Neuronal stem cell (in vitro differentiated cells): ENCODE results near the gene METTL16.
A peak's percentile ranks its signal among the peaks of the same experiment; 100 is the strongest.

Source experiments
- DNase-seq: peaks from one replicate; pipeline ENCODE4 v3.0.0-alpha.2; 2013; ENCODE audit warnings: low spot score
- H2AFZ ChIP-seq: one replicate; pipeline ENCODE4 v1.6.1; 2013; ENCODE audit warnings: mild to moderate bottlenecking, low read length, inconsistent platforms
- H2AK5ac ChIP-seq: 2 replicates; pipeline ENCODE4 v1.6.1; 2013; ENCODE audit warnings: low read depth, mild to moderate bottlenecking, inconsistent platforms, low read length, moderate library complexity, mixed read lengths
- H2BK120ac ChIP-seq: 2 replicates; pipeline ENCODE4 v1.6.1; 2013; ENCODE audit warnings: low read depth, mild to moderate bottlenecking, inconsistent platforms, low read length, moderate library complexity, mixed read lengths
- H2BK12ac ChIP-seq: one replicate; pipeline ENCODE4 v1.6.1; 2013; ENCODE audit warnings: low read length, inconsistent platforms
- H2BK15ac ChIP-seq: 2 replicates; pipeline ENCODE4 v1.6.1; 2013; ENCODE audit warnings: mild to moderate bottlenecking, low read length, inconsistent platforms, mixed read lengths
- H2BK5ac ChIP-seq: one replicate; pipeline ENCODE4 v1.6.1; 2013; ENCODE audit warnings: inconsistent platforms, mild to moderate bottlenecking, low read length, moderate library complexity
- H3K14ac ChIP-seq: one replicate; pipeline ENCODE4 v1.6.1; 2013; ENCODE audit warnings: low read length, inconsistent platforms
- H3K18ac ChIP-seq: 2 replicates; pipeline ENCODE4 v1.6.1; 2013; ENCODE audit warnings: low read length, inconsistent platforms
- H3K23ac ChIP-seq: 2 replicates; pipeline ENCODE4 v1.6.1; 2013; ENCODE audit warnings: low read depth, mild to moderate bottlenecking, mixed read lengths, low read length, inconsistent platforms; ENCODE audit not compliant: poor library complexity
- H3K27ac ChIP-seq: replicated peaks from 3 replicates; pipeline ENCODE4 v1.5.1; 2013; ENCODE audit warnings: low read length, inconsistent platforms
- H3K27me3 ChIP-seq, 3 experiments: 2 replicates each; pipeline ENCODE4 v1.6.1; 2013; ENCODE audit warnings: low read length in 3 of 3, mild to moderate bottlenecking in 2 of 3, inconsistent platforms in 1 of 3, low read depth in 1 of 3, mixed read lengths in 1 of 3, moderate library complexity in 1 of 3; ENCODE audit not compliant: control insufficient read depth in 3 of 3, insufficient read depth in 3 of 3
- H3K36me3 ChIP-seq, 2 donors: replicated peaks in 1 of 2; 2 replicates each; pipeline ENCODE4 v1.6.1; 2013; ENCODE audit warnings: low read length in 2 of 2; ENCODE audit not compliant: control insufficient read depth in 2 of 2, insufficient read depth in 2 of 2
- H3K4ac ChIP-seq: 2 replicates; pipeline ENCODE4 v1.6.1; 2013; ENCODE audit warnings: inconsistent platforms, mild to moderate bottlenecking, low read length, moderate library complexity
- H3K4me1 ChIP-seq, 2 donors: 1 replicate in 1 of 2; 2 replicates in 1 of 2; pipeline ENCODE4 v1.6.1; 2013; ENCODE audit warnings: low read length in 2 of 2, low read depth in 1 of 2; ENCODE audit not compliant: control insufficient read depth in 2 of 2, insufficient read depth in 1 of 2
- H3K4me2 ChIP-seq: one replicate; pipeline ENCODE4 v1.6.1; 2013; ENCODE audit warnings: mild to moderate bottlenecking, low read length, inconsistent platforms; ENCODE audit not compliant: insufficient read depth, poor library complexity, severe bottlenecking
- H3K4me3 ChIP-seq, 2 donors: 2 replicates each; pipeline ENCODE4 v1.5.1; 2013; ENCODE audit warnings: low read length in 2 of 2, mild to moderate bottlenecking in 2 of 2, inconsistent platforms in 1 of 2, moderate library complexity in 1 of 2
- H3K79me1 ChIP-seq: one replicate; pipeline ENCODE4 v1.6.1; 2013; ENCODE audit warnings: low read depth, mild to moderate bottlenecking, inconsistent platforms, low read length, moderate library complexity
- H3K9ac ChIP-seq: one replicate; pipeline ENCODE4 v1.6.1; 2013; ENCODE audit warnings: mild to moderate bottlenecking, low read depth, low read length, inconsistent platforms; ENCODE audit not compliant: poor library complexity
- H3K9me3 ChIP-seq, 2 donors: replicated peaks in 1 of 2; 2 replicates each; pipeline versions ENCODE3 to v1.6.1; 2013; ENCODE audit warnings: low read length in 2 of 2, mild to moderate bottlenecking in 2 of 2, inconsistent platforms in 1 of 2, low read depth in 1 of 2, mixed read lengths in 1 of 2, moderate library complexity in 1 of 2; ENCODE audit not compliant: control insufficient read depth in 2 of 2, insufficient read depth in 1 of 2
- H4K8ac ChIP-seq: one replicate; pipeline ENCODE4 v1.6.1; 2013; ENCODE audit warnings: low read depth, mild to moderate bottlenecking, inconsistent platforms, low read length, moderate library complexity
- H4K91ac ChIP-seq: one replicate; pipeline ENCODE4 v1.6.1; 2013; ENCODE audit warnings: low read length, low read depth, mild to moderate bottlenecking, inconsistent platforms; ENCODE audit not compliant: poor library complexity
- WGBS, 2 donors: extraction: QIAGEN DNeasy Blood & Tissue Kit; methylation state at CpG; one replicate each; pipeline ENCODE4 v1.1.7; 2013; ENCODE audit warnings: missing lambda C conversion rate in 2 of 2, mixed read lengths in 1 of 2; ENCODE audit not compliant: insufficient read length in 2 of 2, insufficient replicate concordance in 1 of 2; ENCODE audit errors: extremely low coverage in 2 of 2; 5-methylcytosine and 5-hydroxymethylcytosine counted together

METTL16 gene

GRCh38 chr17:2380226-2380922 is 131.3 kb downstream of the METTL16 start:
- H3K36me3 ChIP-seq: peaks cover 37 to 66% of the 10 kb centered on the region in 2 donors
- H2AK5ac ChIP-seq: no peak overlapping the region
- H2BK15ac ChIP-seq: no peak overlapping the region
- no peak overlapping the region for H3K4me3 ChIP-seq
- H4K91ac ChIP-seq: no peak overlapping the region
- peaks cover 0 to 1% of the 10 kb centered on the region in 2 donors for H3K9me3 ChIP-seq
- H3K18ac ChIP-seq: peak overlapping the region; percentile 31
- no peak overlapping the region for H3K27ac ChIP-seq
- no CpG with 5 or more reads among the region's 16 CpGs for WGBS, 2 donors
- no peak overlapping the region for H2AFZ ChIP-seq
- peaks cover 16 to 21% of the 10 kb centered on the region in 2 donors for H3K4me1 ChIP-seq
- no peak for DNase-seq
- no peak overlapping the region for H3K4me2 ChIP-seq
- H2BK5ac ChIP-seq: peak overlapping the region; percentile 11
- H3K23ac ChIP-seq: no peak overlapping the region
- no peak overlapping the region for H3K4ac ChIP-seq
- H3K79me1 ChIP-seq: peaks cover 4% of the 10 kb centered on the region
- H3K27me3 ChIP-seq: no peaks in the 10 kb centered on the region
- H2BK120ac ChIP-seq: no peak overlapping the region
- H4K8ac ChIP-seq: no peak overlapping the region
- H3K9ac ChIP-seq: no peak overlapping the region
- H3K14ac ChIP-seq: no peak overlapping the region
- H2BK12ac ChIP-seq: no peak overlapping the region

- no peak overlapping the region for H2AK5ac ChIP-seq
- H3K4me3 ChIP-seq: no peak overlapping the region
- H2BK5ac ChIP-seq: no peak overlapping the region
- DNase-seq: no peak
- peaks cover 37 to 73% of the 10 kb centered on the region in 2 donors for H3K36me3 ChIP-seq
- H3K14ac ChIP-seq: no peak overlapping the region
- no peak overlapping the region for H3K4ac ChIP-seq
- peak overlapping the region; percentile 75 for H3K9ac ChIP-seq
- no peak overlapping the region for H2BK12ac ChIP-seq
- H3K79me1 ChIP-seq: peaks cover 4% of the 10 kb centered on the region
- H3K4me1 ChIP-seq: peaks cover 10 to 15% of the 10 kb centered on the region in 2 donors
- H4K8ac ChIP-seq: no peak overlapping the region
- H3K9me3 ChIP-seq: peaks cover 0 to 1% of the 10 kb centered on the region in 2 donors
- no peak overlapping the region for H3K27ac ChIP-seq
- no peak overlapping the region for H2BK120ac ChIP-seq
- no peaks in the 10 kb centered on the region for H3K27me3 ChIP-seq
- H3K4me2 ChIP-seq: no peak overlapping the region
- no peak overlapping the region for H4K91ac ChIP-seq
- no peak overlapping the region for H3K18ac ChIP-seq
- no CpG with 5 or more reads among the region's 25 CpGs for WGBS, 2 donors
- no peak overlapping the region for H2AFZ ChIP-seq
- H2BK15ac ChIP-seq: no peak overlapping the region
- no peak overlapping the region for H3K23ac ChIP-seq
Observed at GRCh38 chr17:2379489-2380225, 132.0 kb downstream of the METTL16 start.

- Histone ChIP-seq H3K27me3 (no peaks in the 10 kb centered on the region), H3K9ac (no peak overlapping the region), H3K27ac (no peak overlapping the region), H3K18ac (peak overlapping the region; percentile 51), H2AK5ac (no peak overlapping the region), H3K36me3 (peaks cover 37 to 81% of the 10 kb centered on the region in 2 donors), H2BK120ac (no peak overlapping the region), H3K4me2 (no peak overlapping the region), H4K8ac (no peak overlapping the region), H3K4me3 (no peak overlapping the region), H3K4me1 (peaks cover 5 to 9% of the 10 kb centered on the region in 2 donors), H4K91ac (peak overlapping the region; percentile 25), H2BK5ac (no peak overlapping the region), H3K9me3 (peaks cover 0 to 1% of the 10 kb centered on the region in 2 donors), H3K79me1 (no peaks in the 10 kb centered on the region), H3K4ac (no peak overlapping the region), H2BK15ac (no peak overlapping the region), H2BK12ac (no peak overlapping the region), H3K14ac (no peak overlapping the region), H2AFZ (no peak overlapping the region), H3K23ac (no peak overlapping the region)
- DNase-seq: no peak
- no CpG with 5 or more reads among the region's 11 CpGs for WGBS, 2 donors
Observed at GRCh38 chr17:2378905-2379304, 132.8 kb downstream of the METTL16 start.

- Histone ChIP-seq H3K4ac (no peak overlapping the region), H3K14ac (no peak overlapping the region), H2AFZ (no peak overlapping the region), H3K36me3 (peaks cover 43 to 88% of the 10 kb centered on the region in 2 donors), H2BK15ac (no peak overlapping the region), H2AK5ac (no peak overlapping the region), H4K8ac (no peak overlapping the region), H3K9ac (no peak overlapping the region), H3K4me2 (no peak overlapping the region), H4K91ac (no peak overlapping the region), H3K18ac (no peak overlapping the region), H3K4me3 (no peak overlapping the region), H3K27ac (no peak overlapping the region), H3K9me3 (peaks cover 0 to 1% of the 10 kb centered on the region in 2 donors), H3K23ac (no peak overlapping the region), H3K27me3 (no peaks in the 10 kb centered on the region), H2BK12ac (no peak overlapping the region), H2BK5ac (peak overlapping the region; percentile 10), H3K4me1 (peaks cover 0 to 5% of the 10 kb centered on the region in 2 donors), H3K79me1 (no peaks in the 10 kb centered on the region), H2BK120ac (no peak overlapping the region)
- no peak for DNase-seq
- WGBS, 2 donors: no CpG with 5 or more reads among the region's 10 CpGs
Observed at GRCh38 chr17:2377659-2378058, 134.0 kb downstream of the METTL16 start.
